HG03060 (cell line): ENCODE results near the gene DUOX2.
"Not testable (repeated sequence)": the region's sequence is repeated elsewhere in the genome, so short reads cannot be mapped to it uniquely, and the experiment has no call there.

ENCODE experiments used
- ATAC-seq: cut with Tn5 transposase; IDR thresholded peaks from one replicate; pipeline ENCODE4 v1.9.1; 2021; ENCODE audit warnings: low read depth, moderate number of reproducible peaks; ENCODE audit not compliant: unreplicated experiment

Gene DUOX2

DNA sequence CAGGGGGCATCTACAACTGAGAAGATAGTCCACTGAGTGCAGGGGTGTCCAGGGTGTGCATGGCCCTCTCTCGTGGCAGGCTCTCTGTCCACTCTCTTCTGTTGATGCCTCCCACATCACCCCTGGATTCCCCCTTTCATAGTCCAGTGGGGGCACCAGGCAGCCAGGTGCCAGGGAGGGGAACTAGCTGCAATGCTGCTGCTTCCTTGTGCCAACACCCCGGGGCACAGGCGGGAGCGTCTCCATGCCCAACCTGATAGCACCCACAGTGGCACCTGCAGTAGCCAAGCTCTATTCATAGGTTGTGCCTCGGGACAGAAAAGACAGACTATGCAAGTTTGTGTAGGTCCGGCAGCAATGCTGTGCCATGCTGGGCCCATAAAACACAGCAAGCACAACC is 11.7 kb downstream of the DUOX2 start:
- no peak for ATAC-seq

DNA sequence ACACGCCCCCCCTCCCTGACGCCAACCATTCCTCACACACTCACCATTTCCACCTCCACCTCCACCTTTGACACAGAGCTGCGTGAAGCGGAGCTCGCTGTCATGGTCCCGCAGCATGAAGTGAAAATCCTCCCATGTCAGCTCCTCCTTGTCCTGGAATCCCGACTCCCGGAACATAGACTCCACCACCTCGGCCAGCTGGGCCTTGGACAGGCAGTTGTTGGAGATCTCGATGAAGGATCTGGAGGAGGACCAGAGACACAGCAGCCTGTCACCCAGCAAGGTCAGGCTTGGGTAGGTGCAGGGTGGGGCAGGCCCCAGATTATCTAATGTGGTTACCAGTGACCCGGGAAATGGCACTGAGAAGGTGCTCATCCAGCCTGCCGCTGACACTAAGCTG is 12.2 kb downstream of the DUOX2 start:
- ATAC-seq = no peak

GRCh38 chr15:45100884-45101625 is 12.9 kb downstream of the DUOX2 start:
- ATAC-seq = no peak

- no peak for ATAC-seq
Measured at GRCh38 chr15:45099549-45100165, 14.3 kb downstream of the DUOX2 start.

- ATAC-seq = no peak
Measured at GRCh38 chr15:45097466-45097865, 16.5 kb downstream of the DUOX2 start.

GRCh38 chr15:45095661-45096060 is 18.3 kb downstream of the DUOX2 start:
- ATAC-seq = no peak

- no peak for ATAC-seq
Measured at GRCh38 chr15:45094358-45094730, 19.6 kb downstream of the DUOX2 start.

- ATAC-seq = no peak
Measured at GRCh38 chr15:45093622-45094357, 20.2 kb downstream of the DUOX2 start.

- no peak for ATAC-seq
Measured at GRCh38 chr15:45093013-45093412, 21.0 kb downstream of the DUOX2 start.

GRCh38 chr15:45091576-45091975 is 22.4 kb downstream of the DUOX2 start:
- no peak for ATAC-seq

DNA sequence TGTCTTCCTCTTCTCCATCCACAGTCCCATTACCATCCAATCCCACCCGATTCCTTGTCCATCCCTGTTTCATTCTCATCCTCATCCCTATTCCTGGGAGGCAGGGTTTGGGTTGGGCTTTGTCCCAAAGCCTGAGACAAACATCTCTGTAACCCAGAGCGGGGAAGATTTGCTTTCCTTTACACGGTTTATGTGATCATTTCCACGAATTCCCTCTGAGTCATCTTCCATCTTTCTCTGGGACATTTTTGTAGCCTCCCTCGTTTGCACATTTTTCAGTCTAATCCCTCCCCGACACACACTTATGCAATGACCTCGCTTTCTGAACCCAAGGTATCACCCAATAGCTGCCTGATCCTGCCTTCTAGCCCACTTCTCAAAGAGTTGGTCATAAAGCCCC is 22.8 kb downstream of the DUOX2 start:
- ATAC-seq = no peak

- no peak for ATAC-seq
Measured at GRCh38 chr15:45089712-45090373, 24.1 kb downstream of the DUOX2 start.

GRCh38 chr15:45088801-45089711 is 24.9 kb downstream of the DUOX2 start:
- ATAC-seq = no peak

DNA sequence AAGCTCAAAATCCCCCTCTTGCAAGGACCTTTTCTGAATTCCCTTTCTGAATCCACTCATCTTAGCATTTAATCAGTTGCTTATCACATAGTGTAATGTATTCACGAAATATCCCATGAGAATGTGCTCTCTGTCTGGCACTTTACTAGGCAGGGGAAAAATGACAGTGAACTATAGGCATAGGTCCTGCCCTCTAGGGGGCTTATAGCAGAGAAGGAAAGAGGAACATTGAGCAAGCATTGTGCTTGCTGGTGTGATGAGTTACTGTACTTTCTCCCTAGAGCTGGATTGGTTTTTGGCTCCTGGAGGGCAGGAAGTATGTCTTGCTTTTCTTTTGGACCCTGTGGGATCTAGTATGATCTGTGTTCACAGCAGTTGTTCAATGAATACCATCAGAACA is 26.5 kb downstream of the DUOX2 start:
- ATAC-seq = no peak

- no peak for ATAC-seq
Measured at GRCh38 chr15:45084163-45084562, 29.8 kb downstream of the DUOX2 start.

- no peak for ATAC-seq
Measured at GRCh38 chr15:45083223-45083622, 30.7 kb downstream of the DUOX2 start.

DNA sequence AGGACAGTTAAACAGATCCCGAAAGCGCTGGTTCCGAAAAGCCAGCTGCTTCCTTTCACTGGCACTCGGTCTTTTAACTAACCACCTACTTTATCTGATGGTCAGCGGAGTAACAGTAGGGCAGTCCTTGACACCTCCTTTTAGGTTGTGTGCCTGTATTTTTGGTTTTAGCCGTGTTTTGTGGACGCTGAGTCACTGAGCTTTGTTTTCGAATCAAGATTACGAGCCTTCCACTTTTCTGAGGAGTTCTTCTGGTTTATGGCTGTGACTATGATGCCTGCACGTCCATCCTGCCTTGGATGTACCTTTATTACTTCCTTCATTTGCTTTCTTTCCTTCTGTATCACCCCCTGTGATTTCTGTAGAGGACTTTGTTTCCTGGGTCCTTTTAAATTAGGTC is 31.6 kb downstream of the DUOX2 start:
- not testable (repeated sequence) for ATAC-seq

GRCh38 chr15:45080593-45080992 is 33.4 kb downstream of the DUOX2 start:
- not testable (repeated sequence) for ATAC-seq

GRCh38 chr15:45079628-45080246 is 34.2 kb downstream of the DUOX2 start:
- ATAC-seq = not testable (repeated sequence)

GRCh38 chr15:45079201-45079600 is 34.8 kb downstream of the DUOX2 start:
- ATAC-seq = not testable (repeated sequence)
